GM23338 (cell line): ENCODE measurements around the gene USH2A. TPM values are rescaled to one million over a fixed set of nuclear protein-coding genes. Genes with fewer than 3 reads are reported as not detected.

Experiments
- ATAC-seq: fragments of 200-7000 bp; cut with Tn5 transposase; 3 replicates; pipeline ENCODE4 v1.9.1; 2020
- DNase-seq: peaks from one replicate; pipeline ENCODE4 v3.0.0-alpha.2; 2015; ENCODE audit warnings: low spot score
- H2AFZ ChIP-seq: fragments of 200-600 bp; sonication (generic); 2 replicates; pipeline ENCODE4 v1.8.0; 2016; ENCODE audit warnings: antibody characterized with exemption, mild to moderate bottlenecking, moderate library complexity
- H3F3A ChIP-seq: fragments of 200-600 bp; sonication (generic); replicated peaks from 2 replicates; pipeline ENCODE4 v1.8.0; 2017; ENCODE audit warnings: antibody characterized with exemption, mixed run types, low read depth
- H3K27ac ChIP-seq: fragments of 200-600 bp; sonication (generic); 2 replicates; pipeline ENCODE4 v1.6.1; 2016; ENCODE audit warnings: low read depth
- H3K27me3 ChIP-seq: fragments of 200-600 bp; sonication (generic); 2 replicates; pipeline ENCODE4 v1.8.0; 2016; ENCODE audit warnings: mild to moderate bottlenecking, mixed run types, moderate library complexity; ENCODE audit not compliant: insufficient read depth
- H3K36me3 ChIP-seq: fragments of 200-600 bp; sonication (generic); 2 replicates; pipeline ENCODE4 v1.8.0; 2016; ENCODE audit warnings: mild to moderate bottlenecking; ENCODE audit not compliant: insufficient read depth
- H3K4me1 ChIP-seq: fragments of 200-600 bp; sonication (generic); 2 replicates; pipeline ENCODE4 v1.8.0; 2016; ENCODE audit warnings: mild to moderate bottlenecking, moderate library complexity; ENCODE audit not compliant: insufficient read depth
- H3K4me2 ChIP-seq: fragments of 200-600 bp; sonication (generic); 2 replicates; pipeline ENCODE4 v1.7.1; 2017; ENCODE audit warnings: mixed run types
- H3K4me3 ChIP-seq: fragments of 200-600 bp; sonication (generic); 2 replicates; pipeline ENCODE4 v1.6.1; 2016; ENCODE audit warnings: mixed run types
- H3K79me2 ChIP-seq: fragments of 200-600 bp; sonication (generic); replicated peaks from 2 replicates; pipeline ENCODE4 v1.8.0; 2017; ENCODE audit warnings: mild to moderate bottlenecking; ENCODE audit not compliant: insufficient read depth
- H3K9me2 ChIP-seq: fragments of 200-600 bp; sonication (generic); 2 replicates; pipeline ENCODE4 v1.8.0; 2017; ENCODE audit not compliant: insufficient read depth
- H4K20me1 ChIP-seq: fragments of 200-600 bp; sonication (generic); replicated peaks from 2 replicates; pipeline ENCODE4 v1.8.0; 2017; ENCODE audit warnings: mild to moderate bottlenecking; ENCODE audit not compliant: insufficient read depth
- H3K27ac Mint-ChIP-seq: 2 replicates; pipeline ENCODE4 v1.8.0; 2020; ENCODE audit warnings: inconsistent platforms, mild to moderate bottlenecking, moderate library complexity, mixed read lengths
- H3K27me3 Mint-ChIP-seq: 3 replicates; pipeline ENCODE4 v1.8.0; 2022; ENCODE audit warnings: low read depth, mild to moderate bottlenecking, moderate library complexity, mixed read lengths, inconsistent platforms; ENCODE audit not compliant: insufficient read depth, poor library complexity
- H3K36me3 Mint-ChIP-seq: 3 replicates; pipeline ENCODE4 v1.8.0; 2021; ENCODE audit warnings: low read depth, mild to moderate bottlenecking, inconsistent platforms, moderate library complexity, mixed read lengths
- H3K4me1 Mint-ChIP-seq: 3 replicates; pipeline ENCODE4 v1.8.0; 2020; ENCODE audit warnings: mild to moderate bottlenecking, inconsistent platforms, mixed read lengths
- H3K4me3 Mint-ChIP-seq: 3 replicates; pipeline ENCODE4 v1.8.0; 2021; ENCODE audit warnings: moderate library complexity, mild to moderate bottlenecking, inconsistent platforms, mixed read lengths
- H3K9me3 Mint-ChIP-seq: 3 replicates; pipeline ENCODE4 v1.8.0; 2020; ENCODE audit warnings: moderate library complexity, mild to moderate bottlenecking, inconsistent platforms, mixed read lengths
- CREB1 ChIP-seq: fragments of 250-450 bp; sonication (Bioruptor Pico); IDR thresholded peaks from 2 replicates; pipeline ENCODE4 v1.5.0; 2020; ENCODE audit warnings: low read depth, mild to moderate bottlenecking, moderate library complexity
- EZH2 ChIP-seq: fragments of 200-600 bp; sonication (generic); IDR thresholded peaks from one replicate; pipeline ENCODE4 v1.8.0; 2017; ENCODE audit warnings: antibody characterized with exemption, mild to moderate bottlenecking, low read depth; ENCODE audit not compliant: unreplicated experiment
- EZH2phosphoT487 ChIP-seq: fragments of 200-600 bp; sonication (generic); IDR thresholded peaks from one replicate; pipeline ENCODE4 v1.8.1; 2018; ENCODE audit warnings: antibody characterized with exemption; ENCODE audit not compliant: unreplicated experiment
- NANOG ChIP-seq: IDR thresholded peaks from 2 replicates; pipeline ENCODE4 v1.6.1; 2016; ENCODE audit warnings: antibody characterized with exemption, borderline replicate concordance
- POLR2AphosphoS5 ChIP-seq: IDR thresholded peaks from 2 replicates; pipeline ENCODE4 v1.6.1; 2016; ENCODE audit warnings: antibody characterized with exemption, low read depth
- ZNF114 ChIP-seq: fragments of 250-450 bp; sonication (Bioruptor Pico); IDR thresholded peaks from 2 replicates; pipeline ENCODE4 v1.5.0; 2020; ENCODE audit warnings: mild to moderate bottlenecking, moderate library complexity
- ZNF331 ChIP-seq: fragments of 250-450 bp; sonication (Bioruptor Pico); IDR thresholded peaks from 2 replicates; pipeline ENCODE4 v1.5.0; 2020; ENCODE audit warnings: low read depth, mild to moderate bottlenecking, moderate library complexity
- polyA plus RNA-seq: library from polyadenylated mRNA; unstranded; fragments of >200 nt; fragmentation: Nextera tagmentation; extraction: Ambion mirVana; gene quantifications from 2 replicates; pipeline ENCODE4 v1.2.1, GENCODE V29; 2016
- total RNA-seq: library from RNA; depleted of rRNA; stranded (reverse); fragments of >200 nt; shearing (Covaris generic); gene quantifications from 2 replicates; pipeline ENCODE4 v1.2.3, GENCODE V29; 2014
- TF ChIP-seq, protein P1 (sequence below): IDR thresholded peaks from 2 replicates; pipeline ENCODE4 v1.6.1; 2016; ENCODE audit warnings: antibody characterized with exemption
- TF ChIP-seq, protein P2 (sequence below), 2 experiments: fragments of 200-600 bp in 1 of 2; sonication (generic) in 1 of 2; conservative IDR thresholded peaks; 2 replicates each; pipeline versions ENCODE4 v1.5.1 to v1.6.1; 2016 to 2017; ENCODE audit warnings: antibody characterized with exemption in 2 of 2, low read depth in 2 of 2, mild to moderate bottlenecking in 2 of 2, moderate library complexity in 1 of 2
- TF ChIP-seq, protein P3 (sequence below): IDR thresholded peaks from one replicate; pipeline ENCODE4 v1.6.1; 2018; ENCODE audit warnings: antibody characterized with exemption; ENCODE audit not compliant: unreplicated experiment
- TF ChIP-seq, protein P4 (sequence below): fragments of 250-450 bp; sonication (Bioruptor Pico); IDR thresholded peaks from 2 replicates; pipeline ENCODE4 v1.5.0; 2020; ENCODE audit warnings: mild to moderate bottlenecking, moderate library complexity

USH2A gene
- total and polyA plus RNA-seq, 2 experiments from 2014 or later: 0.03 TPM

DNA sequence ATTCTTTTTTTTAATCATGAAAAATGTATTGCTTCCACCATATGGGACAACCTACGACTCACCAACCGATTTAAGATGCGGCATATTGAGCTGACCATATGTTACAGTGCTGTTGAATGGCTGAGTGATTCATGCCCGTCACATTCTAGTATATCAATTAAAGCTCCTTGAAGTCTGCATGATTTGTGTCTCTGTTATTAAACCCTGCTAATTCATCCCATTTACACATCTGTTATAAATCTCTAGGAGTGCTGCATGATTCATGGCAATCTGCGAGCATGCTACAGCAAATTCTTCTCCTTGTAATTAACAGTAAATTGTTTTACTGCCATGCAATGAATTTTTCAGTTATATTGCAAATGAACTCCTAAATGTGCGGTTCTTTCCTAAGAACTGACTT lies 239.8 kb downstream of the USH2A start:
- Histone ChIP-seq H4K20me1 (no peaks in the 10 kb centered on the region), H3K4me2 (peak overlapping the region; percentile 23; the same call in 1 of the 2 replicates), H3K36me3 (no peaks in the 10 kb centered on the region), H2AFZ (no peak overlapping the region), H3K79me2 (no peaks in the 10 kb centered on the region), H3K27ac (no peak overlapping the region; the same call in 1 of the 2 replicates), H3F3A (no peaks in the 10 kb centered on the region), H3K4me1 (peaks cover 39% of the 10 kb centered on the region), H3K4me3 (0 out of 2 replicates have a peak overlapping the region, but pooled peaks have one; percentile 2), H3K9me2 (no peaks in the 10 kb centered on the region), H3K27me3 (no peaks in the 10 kb centered on the region)
- H3K36me3 Mint-ChIP-seq: no peaks in the 10 kb centered on the region
- H3K27me3 Mint-ChIP-seq: peaks cover 2% of the 10 kb centered on the region
- peak overlapping the region; percentile 33; the same call in 1 of the 3 replicates for H3K4me3 Mint-ChIP-seq
- H3K4me1 Mint-ChIP-seq: peaks cover 39% of the 10 kb centered on the region
- DNase-seq: no peak
- H3K9me3 Mint-ChIP-seq: no peaks in the 10 kb centered on the region
- H3K27ac Mint-ChIP-seq: no peak overlapping the region
- TF ChIP-seq POLR2AphosphoS5 (no peak), EZH2phosphoT487 (no peak), CREB1 (no peak), ZNF331 (no peak), NANOG (no peak), EZH2 (no peak), ZNF114 (CRISPR knock-in tag) (no peak)
- TF ChIP-seq, protein P1, sequence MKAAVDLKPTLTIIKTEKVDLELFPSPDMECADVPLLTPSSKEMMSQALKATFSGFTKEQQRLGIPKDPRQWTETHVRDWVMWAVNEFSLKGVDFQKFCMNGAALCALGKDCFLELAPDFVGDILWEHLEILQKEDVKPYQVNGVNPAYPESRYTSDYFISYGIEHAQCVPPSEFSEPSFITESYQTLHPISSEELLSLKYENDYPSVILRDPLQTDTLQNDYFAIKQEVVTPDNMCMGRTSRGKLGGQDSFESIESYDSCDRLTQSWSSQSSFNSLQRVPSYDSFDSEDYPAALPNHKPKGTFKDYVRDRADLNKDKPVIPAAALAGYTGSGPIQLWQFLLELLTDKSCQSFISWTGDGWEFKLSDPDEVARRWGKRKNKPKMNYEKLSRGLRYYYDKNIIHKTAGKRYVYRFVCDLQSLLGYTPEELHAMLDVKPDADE: no peak
- TF ChIP-seq, protein P2, sequence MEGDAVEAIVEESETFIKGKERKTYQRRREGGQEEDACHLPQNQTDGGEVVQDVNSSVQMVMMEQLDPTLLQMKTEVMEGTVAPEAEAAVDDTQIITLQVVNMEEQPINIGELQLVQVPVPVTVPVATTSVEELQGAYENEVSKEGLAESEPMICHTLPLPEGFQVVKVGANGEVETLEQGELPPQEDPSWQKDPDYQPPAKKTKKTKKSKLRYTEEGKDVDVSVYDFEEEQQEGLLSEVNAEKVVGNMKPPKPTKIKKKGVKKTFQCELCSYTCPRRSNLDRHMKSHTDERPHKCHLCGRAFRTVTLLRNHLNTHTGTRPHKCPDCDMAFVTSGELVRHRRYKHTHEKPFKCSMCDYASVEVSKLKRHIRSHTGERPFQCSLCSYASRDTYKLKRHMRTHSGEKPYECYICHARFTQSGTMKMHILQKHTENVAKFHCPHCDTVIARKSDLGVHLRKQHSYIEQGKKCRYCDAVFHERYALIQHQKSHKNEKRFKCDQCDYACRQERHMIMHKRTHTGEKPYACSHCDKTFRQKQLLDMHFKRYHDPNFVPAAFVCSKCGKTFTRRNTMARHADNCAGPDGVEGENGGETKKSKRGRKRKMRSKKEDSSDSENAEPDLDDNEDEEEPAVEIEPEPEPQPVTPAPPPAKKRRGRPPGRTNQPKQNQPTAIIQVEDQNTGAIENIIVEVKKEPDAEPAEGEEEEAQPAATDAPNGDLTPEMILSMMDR (conservative IDR thresholded peaks at IDR 0.05; ENCODE audit: low read depth in 2 of 2): no peak
- TF ChIP-seq, protein P3, sequence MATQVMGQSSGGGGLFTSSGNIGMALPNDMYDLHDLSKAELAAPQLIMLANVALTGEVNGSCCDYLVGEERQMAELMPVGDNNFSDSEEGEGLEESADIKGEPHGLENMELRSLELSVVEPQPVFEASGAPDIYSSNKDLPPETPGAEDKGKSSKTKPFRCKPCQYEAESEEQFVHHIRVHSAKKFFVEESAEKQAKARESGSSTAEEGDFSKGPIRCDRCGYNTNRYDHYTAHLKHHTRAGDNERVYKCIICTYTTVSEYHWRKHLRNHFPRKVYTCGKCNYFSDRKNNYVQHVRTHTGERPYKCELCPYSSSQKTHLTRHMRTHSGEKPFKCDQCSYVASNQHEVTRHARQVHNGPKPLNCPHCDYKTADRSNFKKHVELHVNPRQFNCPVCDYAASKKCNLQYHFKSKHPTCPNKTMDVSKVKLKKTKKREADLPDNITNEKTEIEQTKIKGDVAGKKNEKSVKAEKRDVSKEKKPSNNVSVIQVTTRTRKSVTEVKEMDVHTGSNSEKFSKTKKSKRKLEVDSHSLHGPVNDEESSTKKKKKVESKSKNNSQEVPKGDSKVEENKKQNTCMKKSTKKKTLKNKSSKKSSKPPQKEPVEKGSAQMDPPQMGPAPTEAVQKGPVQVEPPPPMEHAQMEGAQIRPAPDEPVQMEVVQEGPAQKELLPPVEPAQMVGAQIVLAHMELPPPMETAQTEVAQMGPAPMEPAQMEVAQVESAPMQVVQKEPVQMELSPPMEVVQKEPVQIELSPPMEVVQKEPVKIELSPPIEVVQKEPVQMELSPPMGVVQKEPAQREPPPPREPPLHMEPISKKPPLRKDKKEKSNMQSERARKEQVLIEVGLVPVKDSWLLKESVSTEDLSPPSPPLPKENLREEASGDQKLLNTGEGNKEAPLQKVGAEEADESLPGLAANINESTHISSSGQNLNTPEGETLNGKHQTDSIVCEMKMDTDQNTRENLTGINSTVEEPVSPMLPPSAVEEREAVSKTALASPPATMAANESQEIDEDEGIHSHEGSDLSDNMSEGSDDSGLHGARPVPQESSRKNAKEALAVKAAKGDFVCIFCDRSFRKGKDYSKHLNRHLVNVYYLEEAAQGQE: no peak
- TF ChIP-seq, protein P4, sequence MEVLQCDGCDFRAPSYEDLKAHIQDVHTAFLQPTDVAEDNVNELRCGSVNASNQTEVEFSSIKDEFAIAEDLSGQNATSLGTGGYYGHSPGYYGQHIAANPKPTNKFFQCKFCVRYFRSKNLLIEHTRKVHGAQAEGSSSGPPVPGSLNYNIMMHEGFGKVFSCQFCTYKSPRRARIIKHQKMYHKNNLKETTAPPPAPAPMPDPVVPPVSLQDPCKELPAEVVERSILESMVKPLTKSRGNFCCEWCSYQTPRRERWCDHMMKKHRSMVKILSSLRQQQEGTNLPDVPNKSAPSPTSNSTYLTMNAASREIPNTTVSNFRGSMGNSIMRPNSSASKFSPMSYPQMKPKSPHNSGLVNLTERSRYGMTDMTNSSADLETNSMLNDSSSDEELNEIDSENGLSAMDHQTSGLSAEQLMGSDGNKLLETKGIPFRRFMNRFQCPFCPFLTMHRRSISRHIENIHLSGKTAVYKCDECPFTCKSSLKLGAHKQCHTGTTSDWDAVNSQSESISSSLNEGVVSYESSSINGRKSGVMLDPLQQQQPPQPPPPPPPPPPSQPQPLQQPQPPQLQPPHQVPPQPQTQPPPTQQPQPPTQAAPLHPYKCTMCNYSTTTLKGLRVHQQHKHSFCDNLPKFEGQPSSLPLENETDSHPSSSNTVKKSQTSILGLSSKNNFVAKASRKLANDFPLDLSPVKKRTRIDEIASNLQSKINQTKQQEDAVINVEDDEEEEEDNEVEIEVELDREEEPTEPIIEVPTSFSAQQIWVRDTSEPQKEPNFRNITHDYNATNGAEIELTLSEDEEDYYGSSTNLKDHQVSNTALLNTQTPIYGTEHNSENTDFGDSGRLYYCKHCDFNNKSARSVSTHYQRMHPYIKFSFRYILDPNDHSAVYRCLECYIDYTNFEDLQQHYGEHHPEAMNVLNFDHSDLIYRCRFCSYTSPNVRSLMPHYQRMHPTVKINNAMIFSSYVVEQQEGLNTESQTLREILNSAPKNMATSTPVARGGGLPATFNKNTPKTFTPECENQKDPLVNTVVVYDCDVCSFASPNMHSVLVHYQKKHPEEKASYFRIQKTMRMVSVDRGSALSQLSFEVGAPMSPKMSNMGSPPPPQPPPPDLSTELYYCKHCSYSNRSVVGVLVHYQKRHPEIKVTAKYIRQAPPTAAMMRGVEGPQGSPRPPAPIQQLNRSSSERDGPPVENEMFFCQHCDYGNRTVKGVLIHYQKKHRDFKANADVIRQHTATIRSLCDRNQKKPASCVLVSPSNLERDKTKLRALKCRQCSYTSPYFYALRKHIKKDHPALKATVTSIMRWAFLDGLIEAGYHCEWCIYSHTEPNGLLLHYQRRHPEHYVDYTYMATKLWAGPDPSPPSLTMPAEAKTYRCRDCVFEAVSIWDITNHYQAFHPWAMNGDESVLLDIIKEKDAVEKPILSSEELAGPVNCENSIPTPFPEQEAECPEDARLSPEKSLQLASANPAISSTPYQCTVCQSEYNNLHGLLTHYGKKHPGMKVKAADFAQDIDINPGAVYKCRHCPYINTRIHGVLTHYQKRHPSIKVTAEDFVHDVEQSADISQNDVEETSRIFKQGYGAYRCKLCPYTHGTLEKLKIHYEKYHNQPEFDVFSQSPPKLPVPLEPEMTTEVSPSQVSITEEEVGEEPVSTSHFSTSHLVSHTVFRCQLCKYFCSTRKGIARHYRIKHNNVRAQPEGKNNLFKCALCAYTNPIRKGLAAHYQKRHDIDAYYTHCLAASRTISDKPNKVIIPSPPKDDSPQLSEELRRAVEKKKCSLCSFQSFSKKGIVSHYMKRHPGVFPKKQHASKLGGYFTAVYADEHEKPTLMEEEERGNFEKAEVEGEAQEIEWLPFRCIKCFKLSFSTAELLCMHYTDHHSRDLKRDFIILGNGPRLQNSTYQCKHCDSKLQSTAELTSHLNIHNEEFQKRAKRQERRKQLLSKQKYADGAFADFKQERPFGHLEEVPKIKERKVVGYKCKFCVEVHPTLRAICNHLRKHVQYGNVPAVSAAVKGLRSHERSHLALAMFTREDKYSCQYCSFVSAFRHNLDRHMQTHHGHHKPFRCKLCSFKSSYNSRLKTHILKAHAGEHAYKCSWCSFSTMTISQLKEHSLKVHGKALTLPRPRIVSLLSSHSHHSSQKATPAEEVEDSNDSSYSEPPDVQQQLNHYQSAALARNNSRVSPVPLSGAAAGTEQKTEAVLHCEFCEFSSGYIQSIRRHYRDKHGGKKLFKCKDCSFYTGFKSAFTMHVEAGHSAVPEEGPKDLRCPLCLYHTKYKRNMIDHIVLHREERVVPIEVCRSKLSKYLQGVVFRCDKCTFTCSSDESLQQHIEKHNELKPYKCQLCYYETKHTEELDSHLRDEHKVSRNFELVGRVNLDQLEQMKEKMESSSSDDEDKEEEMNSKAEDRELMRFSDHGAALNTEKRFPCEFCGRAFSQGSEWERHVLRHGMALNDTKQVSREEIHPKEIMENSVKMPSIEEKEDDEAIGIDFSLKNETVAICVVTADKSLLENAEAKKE (CRISPR knock-in tag): no peak
- peak; percentile 56 for ATAC-seq
